Activated CD8-positive, alpha-beta T cell treated with anti-CD3 and anti-CD28 coated beads for 36 hours (primary cell): ENCODE measurements around the gene RBP4. TPM values are rescaled to one million over a fixed set of nuclear protein-coding genes. Genes with fewer than 3 reads are reported as not detected.

Source experiments
- ATAC-seq: fragments of 200-7000 bp; cut with Tn5 transposase; one replicate; pipeline ENCODE4 v1.10.0; 2021; ENCODE audit warnings: mild to moderate bottlenecking, moderate library complexity
- CTCF ChIA-PET: fragments of 350-600 bp; sonication (Branson Sonifier 250); formaldehyde crosslinking; loops from one replicate; lab custom pipeline; 2021; ENCODE audit warnings: antibody characterized with exemption; lab: Charles Lee
- POLR2A ChIA-PET: fragments of 350-600 bp; sonication (Branson Sonifier 250); formaldehyde crosslinking; loops from one replicate; lab custom pipeline; 2021; ENCODE audit warnings: antibody characterized with exemption; lab: Charles Lee
- DNase-seq: peaks from one replicate; pipeline ENCODE4 v3.0.0-alpha.2; 2020
- H3K27ac Mint-ChIP-seq: one replicate; pipeline ENCODE4 v1.8.0; 2021; ENCODE audit warnings: mild to moderate bottlenecking, mixed read lengths
- H3K27me3 Mint-ChIP-seq: one replicate; pipeline ENCODE4 v1.8.0; 2021; ENCODE audit warnings: mixed read lengths
- H3K36me3 Mint-ChIP-seq: one replicate; pipeline ENCODE4 v1.8.0; 2021; ENCODE audit warnings: low read depth, mixed read lengths
- H3K4me1 Mint-ChIP-seq: one replicate; pipeline ENCODE4 v1.8.0; 2021; ENCODE audit warnings: low read depth, mixed read lengths
- H3K4me3 Mint-ChIP-seq: one replicate; pipeline ENCODE4 v1.8.0; 2021; ENCODE audit warnings: mild to moderate bottlenecking, moderate library complexity, mixed read lengths
- H3K9me3 Mint-ChIP-seq: one replicate; pipeline ENCODE4 v1.8.0; 2021; ENCODE audit warnings: mixed read lengths
- CTCF ChIP-seq: fragments of 200-600 bp; IDR thresholded peaks from one replicate; pipeline ENCODE4 v1.8.0; 2022; ENCODE audit warnings: antibody characterized with exemption, mild to moderate bottlenecking
- intact Hi-C: fragments of 100-400 bp; cut with micrococcal nuclease; formaldehyde crosslinking; loops from one replicate; pipeline ENCODE4 v1.10.0; 2022
- total RNA-seq, 2 experiments: library from RNA; stranded (reverse); gene quantifications; one replicate each; pipeline ENCODE4 v1.2.3, GENCODE V29; 2021

Gene RBP4
- total RNA-seq, 2 experiments from 2014 or later: not detected

- no peaks in the 10 kb centered on the region for H3K4me1 Mint-ChIP-seq
- DNase-seq: no peak
- ChIA-PET POLR2A (no interaction called here), CTCF (no interaction called here)
- peaks cover 6% of the 10 kb centered on the region for H3K27me3 Mint-ChIP-seq
- no peak for ATAC-seq
- intact Hi-C loops: no loop called here
- no peak overlapping the region for H3K4me3 Mint-ChIP-seq
- peaks cover 4% of the 10 kb centered on the region for H3K9me3 Mint-ChIP-seq
- TF ChIP-seq CTCF: no peak
- no peak overlapping the region for H3K27ac Mint-ChIP-seq
- no peaks in the 10 kb centered on the region for H3K36me3 Mint-ChIP-seq
Measured at GRCh38 chr10:93579985-93580711, 20.9 kb downstream of the RBP4 start.

GRCh38 chr10:93579089-93579488 lies 21.9 kb downstream of the RBP4 start:
- ChIA-PET CTCF (no interaction called here), POLR2A (no interaction called here)
- Mint-ChIP-seq H3K36me3 (no peaks in the 10 kb centered on the region), H3K27me3 (peaks cover 6% of the 10 kb centered on the region), H3K4me3 (no peak overlapping the region), H3K27ac (no peak overlapping the region), H3K4me1 (no peaks in the 10 kb centered on the region), H3K9me3 (peaks cover 4% of the 10 kb centered on the region)
- no peak for TF ChIP-seq CTCF
- no peak for ATAC-seq
- no peak for DNase-seq
- intact Hi-C loops: no loop called here

GRCh38 chr10:93577565-93577964 lies 23.5 kb downstream of the RBP4 start:
- DNase-seq (no peak), ATAC-seq (no peak)
- intact Hi-C loops: no loop called here
- no peak overlapping the region for H3K27ac Mint-ChIP-seq
- H3K36me3 Mint-ChIP-seq: no peaks in the 10 kb centered on the region
- POLR2A ChIA-PET: no interaction called here
- peaks cover 11% of the 10 kb centered on the region for H3K27me3 Mint-ChIP-seq
- no peak overlapping the region for H3K4me3 Mint-ChIP-seq
- TF ChIP-seq CTCF: no peak
- peaks cover 4% of the 10 kb centered on the region for H3K9me3 Mint-ChIP-seq
- CTCF ChIA-PET: no interaction called here
- peaks cover 2% of the 10 kb centered on the region for H3K4me1 Mint-ChIP-seq

- no peak overlapping the region for H3K4me3 Mint-ChIP-seq
- peaks cover 16% of the 10 kb centered on the region for H3K27me3 Mint-ChIP-seq
- peaks cover 4% of the 10 kb centered on the region for H3K9me3 Mint-ChIP-seq
- POLR2A ChIA-PET: no interaction called here
- peaks cover 2% of the 10 kb centered on the region for H3K4me1 Mint-ChIP-seq
- intact Hi-C loops: no loop called here
- H3K36me3 Mint-ChIP-seq: no peaks in the 10 kb centered on the region
- no peak for TF ChIP-seq CTCF
- H3K27ac Mint-ChIP-seq: no peak overlapping the region
- CTCF ChIA-PET: no interaction called here
- no peak for DNase-seq
- no peak for ATAC-seq
Measured at GRCh38 chr10:93576888-93577287, 24.1 kb downstream of the RBP4 start.

GRCh38 chr10:93573924-93574323 lies 27.1 kb downstream of the RBP4 start:
- Mint-ChIP-seq H3K27ac (no peak overlapping the region), H3K27me3 (peaks cover 31% of the 10 kb centered on the region), H3K9me3 (no peaks in the 10 kb centered on the region), H3K36me3 (no peaks in the 10 kb centered on the region), H3K4me3 (no peak overlapping the region), H3K4me1 (peaks cover 2% of the 10 kb centered on the region)
- CTCF ChIA-PET: no interaction called here
- intact Hi-C loops: no loop called here
- DNase-seq (no peak), ATAC-seq (no peak)
- TF ChIP-seq CTCF: no peak
- POLR2A ChIA-PET: no interaction called here
